ENCODE results near the gene TPCN2.
A peak's percentile ranks its signal among the peaks of the same experiment; 100 is the strongest.
"Not testable (repeated sequence)": the region's sequence is repeated elsewhere in the genome, so short reads cannot be mapped to it uniquely, and the experiment has no call there.

The TPCN2 gene

GRCh38 chr11:69076977-69077376, 28.2 kb downstream of the TPCN2 start:
- not testable (repeated sequence) for DNase-seq

GRCh38 chr11:69078508-69078907, 29.8 kb downstream of the TPCN2 start:
- DNase-seq: no peak

- no peak for DNase-seq
These were observed 30.3 kb downstream of the TPCN2 start for GRCh38 chr11:69078930-69079605.

GRCh38 chr11:69079661-69080256, 31.0 kb downstream of the TPCN2 start:
- DNase-seq: no peak

- DNase-seq: no peak
These were observed 31.7 kb downstream of the TPCN2 start for GRCh38 chr11:69080257-69080995.

- DNase-seq: no peak
These were observed 32.4 kb downstream of the TPCN2 start for GRCh38 chr11:69081180-69081579.

GRCh38 chr11:69083531-69084247, 35.0 kb downstream of the TPCN2 start:
- DNase-seq: no peak

GRCh38 chr11:69084371-69084770, 35.6 kb downstream of the TPCN2 start:
- DNase-seq: no peak

GRCh38 chr11:69085490-69086095, 36.9 kb downstream of the TPCN2 start:
- no peak for DNase-seq

- DNase-seq: no peak
These were observed 37.7 kb downstream of the TPCN2 start for GRCh38 chr11:69086152-69087132.

- no peak for DNase-seq
These were observed 38.4 kb downstream of the TPCN2 start for GRCh38 chr11:69087133-69087524.

GRCh38 chr11:69087811-69088210, 39.1 kb downstream of the TPCN2 start:
- no peak for DNase-seq

- peak; percentile 47 for DNase-seq
These were observed 40.0 kb downstream of the TPCN2 start for GRCh38 chr11:69088676-69089146.

GRCh38 chr11:69089258-69089657, 40.5 kb downstream of the TPCN2 start:
- no peak for DNase-seq

- DNase-seq: no peak
These were observed 43.0 kb downstream of the TPCN2 start for GRCh38 chr11:69091638-69092165.

- DNase-seq: no peak
These were observed 43.5 kb downstream of the TPCN2 start for GRCh38 chr11:69092263-69092662.

- DNase-seq: no peak
These were observed 44.4 kb downstream of the TPCN2 start for GRCh38 chr11:69093106-69093505.

- no peak for DNase-seq
These were observed 45.6 kb downstream of the TPCN2 start for GRCh38 chr11:69094111-69094914.

GRCh38 chr11:69094915-69095290, 46.2 kb downstream of the TPCN2 start:
- no peak for DNase-seq

GRCh38 chr11:69095300-69095699, 46.6 kb downstream of the TPCN2 start:
- DNase-seq: no peak

GRCh38 chr11:69096473-69096872, 47.7 kb downstream of the TPCN2 start:
- DNase-seq: no peak

Data from NCI-H748 treated with DMSO at 0.1 percent for 48 hours (cell line).